ENCODE results near the gene RPL22. TPM values are rescaled to one million over a fixed set of nuclear protein-coding genes. Genes with fewer than 3 reads are reported as not detected.

Gene RPL22
- total RNA-seq, 1 experiment from 2014 or later: 309 TPM

GRCh38 chr1:6163191-6163972 lies 36.0 kb downstream of the RPL22 start:
- Histone ChIP-seq H3K27me3 (ENCODE audit: control insufficient read depth, insufficient read depth, low read length) (no peaks in the 10 kb centered on the region), H3K4me1 (ENCODE audit: control insufficient read depth, insufficient read depth, low read length) (peaks cover under 1% of the 10 kb centered on the region), H3K4me3 (ENCODE audit: low read depth in 2 of 2, low read length in 2 of 2) (no peak overlapping the region), H3K27ac (ENCODE audit: low read length) (no peak overlapping the region), H3K9me3 (ENCODE audit: control insufficient read depth, insufficient read depth, low read depth, low read length) (no peaks in the 10 kb centered on the region), H3K36me3 (ENCODE audit: control insufficient read depth, insufficient read depth, low read length) (no peaks in the 10 kb centered on the region)
- BruUV-seq (replicated peaks): no TSS peak
- TF ChIP-seq POLR2AphosphoS5 (IDR thresholded peaks at IDR 0.05; ENCODE audit: low read depth, low read length): no peak
- TF ChIP-seq, protein P1, sequence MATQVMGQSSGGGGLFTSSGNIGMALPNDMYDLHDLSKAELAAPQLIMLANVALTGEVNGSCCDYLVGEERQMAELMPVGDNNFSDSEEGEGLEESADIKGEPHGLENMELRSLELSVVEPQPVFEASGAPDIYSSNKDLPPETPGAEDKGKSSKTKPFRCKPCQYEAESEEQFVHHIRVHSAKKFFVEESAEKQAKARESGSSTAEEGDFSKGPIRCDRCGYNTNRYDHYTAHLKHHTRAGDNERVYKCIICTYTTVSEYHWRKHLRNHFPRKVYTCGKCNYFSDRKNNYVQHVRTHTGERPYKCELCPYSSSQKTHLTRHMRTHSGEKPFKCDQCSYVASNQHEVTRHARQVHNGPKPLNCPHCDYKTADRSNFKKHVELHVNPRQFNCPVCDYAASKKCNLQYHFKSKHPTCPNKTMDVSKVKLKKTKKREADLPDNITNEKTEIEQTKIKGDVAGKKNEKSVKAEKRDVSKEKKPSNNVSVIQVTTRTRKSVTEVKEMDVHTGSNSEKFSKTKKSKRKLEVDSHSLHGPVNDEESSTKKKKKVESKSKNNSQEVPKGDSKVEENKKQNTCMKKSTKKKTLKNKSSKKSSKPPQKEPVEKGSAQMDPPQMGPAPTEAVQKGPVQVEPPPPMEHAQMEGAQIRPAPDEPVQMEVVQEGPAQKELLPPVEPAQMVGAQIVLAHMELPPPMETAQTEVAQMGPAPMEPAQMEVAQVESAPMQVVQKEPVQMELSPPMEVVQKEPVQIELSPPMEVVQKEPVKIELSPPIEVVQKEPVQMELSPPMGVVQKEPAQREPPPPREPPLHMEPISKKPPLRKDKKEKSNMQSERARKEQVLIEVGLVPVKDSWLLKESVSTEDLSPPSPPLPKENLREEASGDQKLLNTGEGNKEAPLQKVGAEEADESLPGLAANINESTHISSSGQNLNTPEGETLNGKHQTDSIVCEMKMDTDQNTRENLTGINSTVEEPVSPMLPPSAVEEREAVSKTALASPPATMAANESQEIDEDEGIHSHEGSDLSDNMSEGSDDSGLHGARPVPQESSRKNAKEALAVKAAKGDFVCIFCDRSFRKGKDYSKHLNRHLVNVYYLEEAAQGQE (IDR thresholded peaks at IDR 0.05; ENCODE audit: insufficient read depth in 1 of 2, low read depth in 2 of 2, low read length in 1 of 2): 0 out of 4 replicates have a peak, but pooled peaks of 1 of the 2 experiments have one; percentile 16
- CTCF ChIA-PET: no interaction called here
- DNase-seq (ENCODE audit: low read depth, low spot score) (no peak), ATAC-seq (no peak)
- in situ Hi-C loops (cut with HindIII; ENCODE audit: low pct_unique_long_range_greater_than_20kb, low sequenced_read_pairs): no loop called here
- POLR2A ChIA-PET: no interaction called here
- intact Hi-C loops (cut with micrococcal nuclease; ENCODE audit: unreplicated experiment): no loop called here

GRCh38 chr1:6162773-6163172 lies 36.6 kb downstream of the RPL22 start:
- H3K4me3 ChIP-seq (ENCODE audit: low read depth in 2 of 2, low read length in 2 of 2): no peak overlapping the region
- H3K9me3 ChIP-seq (ENCODE audit: control insufficient read depth, insufficient read depth, low read depth, low read length): no peaks in the 10 kb centered on the region
- DNase-seq (ENCODE audit: low read depth, low spot score) (no peak), ATAC-seq (0 out of 2 replicates have a peak, but pooled peaks have one; percentile 25)
- no peak overlapping the region for H3K27ac ChIP-seq (ENCODE audit: low read length)
- H3K27me3 ChIP-seq (ENCODE audit: control insufficient read depth, insufficient read depth, low read length): no peaks in the 10 kb centered on the region
- TF ChIP-seq POLR2AphosphoS5 (IDR thresholded peaks at IDR 0.05; ENCODE audit: low read depth, low read length): no peak
- no peak for TF ChIP-seq CTCF (IDR thresholded peaks at IDR 0.05)
- TF ChIP-seq TCF7L2 (IDR thresholded peaks at IDR 0.05; ENCODE audit: low read depth, low read length): no peak
- no peak for TF ChIP-seq SIN3A (IDR thresholded peaks at IDR 0.05; ENCODE audit: borderline replicate concordance, insufficient read depth, low read depth, low read length)
- TF ChIP-seq, protein P1 (IDR thresholded peaks at IDR 0.05; ENCODE audit: insufficient read depth in 1 of 2, low read depth in 2 of 2, low read length in 1 of 2): no peak
- no peaks in the 10 kb centered on the region for H3K36me3 ChIP-seq (ENCODE audit: control insufficient read depth, insufficient read depth, low read length)
- ChIA-PET POLR2A (no interaction called here), CTCF (no interaction called here)
- no TSS peak for BruUV-seq (replicated peaks)
- in situ Hi-C loops (cut with HindIII; ENCODE audit: low pct_unique_long_range_greater_than_20kb, low sequenced_read_pairs): no loop called here
- H3K4me1 ChIP-seq (ENCODE audit: control insufficient read depth, insufficient read depth, low read length): peaks cover 7% of the 10 kb centered on the region
- intact Hi-C loops (cut with micrococcal nuclease; ENCODE audit: unreplicated experiment): no loop called here

Measured in Panc1 (cell line).